Measurements from ENCODE around the gene CDK5R2.
"Not testable (repeated sequence)": the region's sequence is repeated elsewhere in the genome, so short reads cannot be mapped to it uniquely, and the experiment has no call there.

DNA sequence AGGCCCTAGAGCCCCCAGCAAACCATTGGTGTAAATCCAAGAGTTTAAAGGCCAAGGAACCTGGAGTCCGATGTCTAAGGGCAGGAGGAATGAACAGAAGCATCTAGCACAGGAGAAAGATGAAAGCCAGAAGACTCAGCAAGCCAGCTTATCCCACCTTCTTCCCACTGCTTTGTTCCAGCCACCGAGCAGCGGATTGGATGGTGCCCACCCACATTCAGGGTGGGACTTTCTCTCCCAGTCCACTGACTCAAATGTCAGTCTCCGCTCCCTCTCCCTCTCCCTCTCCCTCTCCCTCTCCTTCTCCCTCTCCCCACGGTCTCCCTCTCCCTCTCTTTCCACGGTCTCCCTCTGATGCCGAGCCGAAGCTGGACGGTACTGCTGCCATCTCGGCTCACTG lies 29.0 kb upstream of the CDK5R2 start:
- TF ChIP-seq, protein P1, sequence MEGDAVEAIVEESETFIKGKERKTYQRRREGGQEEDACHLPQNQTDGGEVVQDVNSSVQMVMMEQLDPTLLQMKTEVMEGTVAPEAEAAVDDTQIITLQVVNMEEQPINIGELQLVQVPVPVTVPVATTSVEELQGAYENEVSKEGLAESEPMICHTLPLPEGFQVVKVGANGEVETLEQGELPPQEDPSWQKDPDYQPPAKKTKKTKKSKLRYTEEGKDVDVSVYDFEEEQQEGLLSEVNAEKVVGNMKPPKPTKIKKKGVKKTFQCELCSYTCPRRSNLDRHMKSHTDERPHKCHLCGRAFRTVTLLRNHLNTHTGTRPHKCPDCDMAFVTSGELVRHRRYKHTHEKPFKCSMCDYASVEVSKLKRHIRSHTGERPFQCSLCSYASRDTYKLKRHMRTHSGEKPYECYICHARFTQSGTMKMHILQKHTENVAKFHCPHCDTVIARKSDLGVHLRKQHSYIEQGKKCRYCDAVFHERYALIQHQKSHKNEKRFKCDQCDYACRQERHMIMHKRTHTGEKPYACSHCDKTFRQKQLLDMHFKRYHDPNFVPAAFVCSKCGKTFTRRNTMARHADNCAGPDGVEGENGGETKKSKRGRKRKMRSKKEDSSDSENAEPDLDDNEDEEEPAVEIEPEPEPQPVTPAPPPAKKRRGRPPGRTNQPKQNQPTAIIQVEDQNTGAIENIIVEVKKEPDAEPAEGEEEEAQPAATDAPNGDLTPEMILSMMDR (IDR thresholded peaks at IDR 0.05): not testable (repeated sequence)
- TF ChIP-seq EZH2 (IDR thresholded peaks at IDR 0.05): not testable (repeated sequence)

All from neural progenitor cell (in vitro differentiated cells).